Activated naive CD4-positive, alpha-beta T cell treated with anti-CD3 and anti-CD28 coated beads, Interleukin-2, amount 10 ng/mL, durations not matched to agents 7 days and 5 days (primary cell): ENCODE data around the gene MGAT3.
A peak's percentile ranks its signal among the peaks of the same experiment; 100 is the strongest.
"Not testable (repeated sequence)": the region's sequence is repeated elsewhere in the genome, so short reads cannot be mapped to it uniquely, and the experiment has no call there.

Experiments used
- CTCF ChIA-PET: fragments of 350-600 bp; sonication (Branson Sonifier 250); formaldehyde crosslinking; loops from one replicate; lab custom pipeline; 2021; ENCODE audit warnings: antibody characterized with exemption; lab: Charles Lee
- DNase-seq: peaks from one replicate; pipeline ENCODE4 v3.0.0-alpha.2; 2020
- H3K27ac Mint-ChIP-seq: one replicate; pipeline ENCODE4 v1.8.0; 2021; ENCODE audit warnings: mild to moderate bottlenecking, moderate library complexity, mixed read lengths
- H3K27me3 Mint-ChIP-seq: one replicate; pipeline ENCODE4 v1.8.0; 2021; ENCODE audit warnings: mild to moderate bottlenecking, mixed read lengths
- H3K36me3 Mint-ChIP-seq: one replicate; pipeline ENCODE4 v1.8.0; 2021; ENCODE audit warnings: mixed read lengths
- H3K4me1 Mint-ChIP-seq: one replicate; pipeline ENCODE4 v1.8.0; 2021; ENCODE audit warnings: mixed read lengths
- H3K4me3 Mint-ChIP-seq: one replicate; pipeline ENCODE4 v1.8.0; 2021; ENCODE audit warnings: mild to moderate bottlenecking, moderate library complexity, mixed read lengths
- H3K9me3 Mint-ChIP-seq: one replicate; pipeline ENCODE4 v1.8.0; 2021; ENCODE audit warnings: mixed read lengths

The MGAT3 gene

DNA sequence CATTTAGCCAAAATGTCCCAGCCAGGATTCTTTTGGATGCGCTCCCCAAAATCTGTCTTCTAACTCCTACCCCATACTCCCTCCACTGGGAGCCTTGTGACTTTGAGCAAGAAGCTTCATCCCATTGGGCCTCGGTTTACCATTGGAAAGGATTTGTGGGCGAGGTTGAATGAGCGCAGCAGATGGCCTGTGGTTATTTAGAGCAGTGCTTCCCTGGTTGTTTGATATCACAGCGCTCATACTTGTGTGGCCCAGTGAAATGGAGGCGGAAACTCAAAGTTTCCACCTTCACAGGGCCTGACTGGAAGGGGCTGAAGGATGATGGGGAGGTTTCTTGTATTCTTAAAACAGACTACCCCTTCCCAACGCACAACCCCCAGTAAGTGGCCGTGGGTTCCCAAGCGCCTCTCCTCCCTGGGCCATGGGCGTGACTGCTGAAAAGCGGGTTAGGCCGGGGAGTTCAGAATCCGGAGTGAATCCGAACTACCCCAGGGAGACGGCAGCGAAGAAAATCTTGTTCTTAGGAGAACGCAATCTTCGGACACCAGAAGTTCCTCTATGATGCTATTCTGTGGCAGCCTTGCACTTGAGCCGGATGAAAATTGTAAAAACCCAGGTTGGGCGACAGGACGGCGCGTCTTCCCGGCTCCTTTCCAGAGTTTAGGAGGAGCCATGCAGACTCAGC is 62.3 kb downstream of the MGAT3 start:
- CTCF ChIA-PET, result interaction anchor here (1.0 to 12.1 kb wide), 10 partner anchors 9 to 200 kb away, joined by 3 to 152 read pairs (median 6); partner anchors contain the start of genes MIEF1, RPL3 and TAB1
- H3K4me1 Mint-ChIP-seq, result peaks cover 58% of the 10 kb centered on the region
- H3K4me3 Mint-ChIP-seq, result peak overlapping the region; percentile 93
- H3K27ac Mint-ChIP-seq, result peak overlapping the region; percentile 98
- peak; percentile 57 for DNase-seq
- H3K9me3 Mint-ChIP-seq, result no peaks in the 10 kb centered on the region
- H3K27me3 Mint-ChIP-seq, result peaks cover 7% of the 10 kb centered on the region
- peaks cover 57% of the 10 kb centered on the region for H3K36me3 Mint-ChIP-seq

GRCh38 chr22:39519681-39520225 is 62.9 kb downstream of the MGAT3 start:
- peaks cover 7% of the 10 kb centered on the region for H3K27me3 Mint-ChIP-seq
- peaks cover 58% of the 10 kb centered on the region for H3K36me3 Mint-ChIP-seq
- peak; percentile 98 for DNase-seq
- peaks cover 59% of the 10 kb centered on the region for H3K4me1 Mint-ChIP-seq
- H3K9me3 Mint-ChIP-seq, result no peaks in the 10 kb centered on the region
- H3K4me3 Mint-ChIP-seq, result peak overlapping the region; percentile 93
- CTCF ChIA-PET, result interaction anchor here (0.6 to 1.2 kb wide), 9 partner anchors 9 to 201 kb away, joined by 3 to 9 read pairs (median 5); partner anchors contain the start of genes MIEF1, RPL3 and TAB1
- peak overlapping the region; percentile 98 for H3K27ac Mint-ChIP-seq

GRCh38 chr22:39520226-39521105 is 63.7 kb downstream of the MGAT3 start, which contains the start of gene ATF4:
ATF4 (plus strand) TSS chr22:39520562; CDS start chr22:39521446, 884 bp downstream.
- peaks cover 59% of the 10 kb centered on the region for H3K4me1 Mint-ChIP-seq

GRCh38 chr22:39521106-39521885 is 64.5 kb downstream of the MGAT3 start:
- H3K9me3 Mint-ChIP-seq, H3K27me3 Mint-ChIP-seq, CTCF ChIA-PET, DNase-seq: not testable (repeated sequence)
- H3K4me1 Mint-ChIP-seq, result peaks cover 59% of the 10 kb centered on the region
- H3K36me3 Mint-ChIP-seq, result peaks cover 60% of the 10 kb centered on the region
- H3K4me3 Mint-ChIP-seq, result peak overlapping the region; percentile 93
- peak overlapping the region; percentile 98 for H3K27ac Mint-ChIP-seq

More at GRCh38 chr22:39520226-39521105, 63.7 kb downstream of the MGAT3 start, which contains the start of gene ATF4:
- peaks cover 59% of the 10 kb centered on the region for H3K36me3 Mint-ChIP-seq
- peak within 1 kb of the TSS; percentile 93 for H3K4me3 Mint-ChIP-seq
- peak within 1 kb of the TSS; percentile 98 for H3K27ac Mint-ChIP-seq
- no peaks in the 10 kb centered on the region for H3K9me3 Mint-ChIP-seq
- CTCF ChIA-PET, result interaction anchor here (0.6 to 1.2 kb wide), 9 partner anchors 9 to 202 kb away, joined by 3 to 9 read pairs (median 5); partner anchors contain the start of genes MIEF1, RPL3 and TAB1
- DNase-seq, result peak; percentile 89
- H3K27me3 Mint-ChIP-seq, result peaks cover 7% of the 10 kb centered on the region

DNA sequence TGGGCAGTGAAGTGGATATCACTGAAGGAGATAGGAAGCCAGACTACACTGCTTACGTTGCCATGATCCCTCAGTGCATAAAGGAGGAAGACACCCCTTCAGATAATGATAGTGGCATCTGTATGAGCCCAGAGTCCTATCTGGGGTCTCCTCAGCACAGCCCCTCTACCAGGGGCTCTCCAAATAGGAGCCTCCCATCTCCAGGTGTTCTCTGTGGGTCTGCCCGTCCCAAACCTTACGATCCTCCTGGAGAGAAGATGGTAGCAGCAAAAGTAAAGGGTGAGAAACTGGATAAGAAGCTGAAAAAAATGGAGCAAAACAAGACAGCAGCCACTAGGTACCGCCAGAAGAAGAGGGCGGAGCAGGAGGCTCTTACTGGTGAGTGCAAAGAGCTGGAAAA is 65.3 kb downstream of the MGAT3 start:
- CTCF ChIA-PET, H3K27me3 Mint-ChIP-seq, H3K9me3 Mint-ChIP-seq, DNase-seq: not testable (repeated sequence)
- Mint-ChIP-seq H3K36me3 (peaks cover 61% of the 10 kb centered on the region), H3K27ac (peak overlapping the region; percentile 98), H3K4me3 (peak overlapping the region; percentile 93), H3K4me1 (peaks cover 64% of the 10 kb centered on the region)

- Mint-ChIP-seq H3K9me3 (no peaks in the 10 kb centered on the region), H3K27ac (peak overlapping the region; percentile 98), H3K4me1 (peaks cover 69% of the 10 kb centered on the region), H3K27me3 (peaks cover 7% of the 10 kb centered on the region), H3K4me3 (peak overlapping the region; percentile 93), H3K36me3 (peaks cover 66% of the 10 kb centered on the region)
- peak; percentile 37 for DNase-seq
- CTCF ChIA-PET, result interaction anchor here (0.9 to 1.3 kb wide), 3 partner anchors 26 to 518 kb away, joined by 3 to 7 read pairs (median 6); no protein-coding TSS in a partner anchor
Observed at GRCh38 chr22:39522567-39523300, 65.9 kb downstream of the MGAT3 start.

- Mint-ChIP-seq H3K36me3 (peaks cover 67% of the 10 kb centered on the region), H3K4me1 (peaks cover 72% of the 10 kb centered on the region)
Observed at GRCh38 chr22:39524089-39524752, 67.4 kb downstream of the MGAT3 start.

DNA sequence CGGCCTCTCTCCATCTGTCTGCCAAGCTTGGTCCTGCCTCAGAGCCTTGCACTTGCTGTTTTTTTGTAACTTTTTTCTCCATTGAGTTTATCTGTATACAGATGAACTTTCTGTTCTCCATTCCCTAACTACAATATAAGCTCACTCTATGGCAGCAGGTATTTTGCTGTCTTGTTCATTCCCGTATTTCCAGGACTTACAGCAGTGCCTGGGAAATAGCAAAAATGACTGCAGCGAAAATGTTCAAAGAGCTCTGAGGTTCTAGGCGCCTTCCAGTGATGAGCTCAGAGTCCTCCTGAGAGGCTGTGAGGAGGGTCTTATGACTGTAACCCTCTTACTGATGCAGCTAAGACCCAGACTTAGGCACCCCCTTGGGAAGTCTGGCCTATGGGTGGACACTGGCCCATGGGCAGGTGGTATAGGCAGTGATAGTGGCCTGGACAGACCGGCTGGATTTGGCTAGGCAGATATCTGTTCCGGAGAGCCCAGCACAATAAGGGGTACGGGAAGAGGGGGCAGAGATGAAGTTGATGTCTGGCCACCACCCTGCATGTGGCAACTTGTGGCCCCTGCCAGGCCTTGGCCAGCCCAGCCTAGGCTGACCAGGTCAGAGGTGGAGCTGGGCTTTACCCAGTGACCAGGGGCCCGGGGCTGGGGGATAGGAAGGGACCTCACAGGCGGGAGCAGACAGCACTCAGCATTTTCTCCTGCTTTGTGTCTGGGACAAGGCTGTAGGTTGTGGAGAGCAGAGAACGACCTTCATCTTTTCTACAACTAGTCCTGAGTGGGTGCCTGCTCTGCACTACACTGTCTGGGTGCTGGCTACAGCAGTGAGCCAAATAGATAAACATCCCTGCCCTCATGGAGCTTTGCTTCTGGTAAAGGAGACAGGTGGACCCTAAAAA is 68.2 kb downstream of the MGAT3 start:
- Mint-ChIP-seq H3K36me3 (peaks cover 75% of the 10 kb centered on the region), H3K9me3 (no peaks in the 10 kb centered on the region), H3K4me1 (peaks cover 78% of the 10 kb centered on the region), H3K27ac (peak overlapping the region; percentile 81), H3K4me3 (no peak overlapping the region), H3K27me3 (peaks cover 5% of the 10 kb centered on the region)
- CTCF ChIA-PET, result interaction anchor here (0.8 to 2.2 kb wide), 8 partner anchors 10 to 207 kb away, joined by 3 to 9 read pairs (median 4); partner anchors contain the start of gene MIEF1
- DNase-seq, result no peak

More at GRCh38 chr22:39524089-39524752, 67.4 kb downstream of the MGAT3 start:
- H3K4me3 Mint-ChIP-seq, result no peak overlapping the region
- peak overlapping the region; percentile 71 for H3K27ac Mint-ChIP-seq
- DNase-seq, result no peak
- CTCF ChIA-PET, result interaction anchor here (1.1 to 2.2 kb wide), 7 partner anchors 10 to 206 kb away, joined by 3 to 9 read pairs (median 4); partner anchors contain the start of gene MIEF1
- H3K9me3 Mint-ChIP-seq, result no peaks in the 10 kb centered on the region
- peaks cover 7% of the 10 kb centered on the region for H3K27me3 Mint-ChIP-seq

GRCh38 chr22:39525658-39525975 is 68.8 kb downstream of the MGAT3 start:
- Mint-ChIP-seq H3K27me3 (no peaks in the 10 kb centered on the region), H3K9me3 (no peaks in the 10 kb centered on the region), H3K36me3 (peaks cover 75% of the 10 kb centered on the region), H3K4me1 (peaks cover 84% of the 10 kb centered on the region), H3K27ac (peak overlapping the region; percentile 81), H3K4me3 (no peak overlapping the region)
- CTCF ChIA-PET, result interaction anchor here (0.8 to 2.2 kb wide), 3 partner anchors 28 to 33 kb away, joined by 3 to 9 read pairs (median 8); no protein-coding TSS in a partner anchor
- no peak for DNase-seq

DNA sequence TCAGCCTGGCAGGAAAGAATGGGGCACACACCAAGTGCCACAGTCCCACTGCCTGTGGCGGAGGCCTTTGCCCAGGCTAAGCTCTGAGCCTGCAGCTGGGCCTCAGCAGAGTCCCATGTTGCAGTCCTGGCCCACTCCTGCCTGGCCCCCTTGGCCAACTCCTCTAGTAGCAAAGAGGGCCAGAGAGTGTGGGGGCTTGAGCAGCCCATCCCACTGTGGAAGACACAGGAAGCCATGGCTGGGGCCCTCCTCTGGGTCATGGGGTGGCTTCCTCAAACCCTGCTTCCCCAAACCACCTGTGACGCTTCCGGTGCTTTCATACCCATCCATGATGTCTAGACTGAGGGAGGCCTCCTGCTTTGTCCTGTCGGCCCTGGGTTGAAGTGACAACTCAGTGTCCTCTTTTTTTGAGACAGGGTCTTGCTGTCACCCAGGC is 69.9 kb downstream of the MGAT3 start:
- Mint-ChIP-seq H3K36me3 (peaks cover 73% of the 10 kb centered on the region), H3K4me3 (no peak overlapping the region), H3K27ac (peak overlapping the region; percentile 81), H3K27me3 (no peaks in the 10 kb centered on the region), H3K4me1 (peaks cover 93% of the 10 kb centered on the region), H3K9me3 (no peaks in the 10 kb centered on the region)
- peak; percentile 50 for DNase-seq
- CTCF ChIA-PET, result interaction anchor here (0.7 to 7.0 kb wide), 5 partner anchors 32 to 356 kb away, joined by 3 to 216 read pairs (median 4); partner anchors contain the start of gene RPL3

- H3K4me3 Mint-ChIP-seq, result no peak overlapping the region
Observed at GRCh38 chr22:39527481-39527961, 70.7 kb downstream of the MGAT3 start.

More at GRCh38 chr22:39527481-39527961, 70.7 kb downstream of the MGAT3 start:
- Mint-ChIP-seq H3K36me3 (peaks cover 70% of the 10 kb centered on the region), H3K27me3 (no peaks in the 10 kb centered on the region), H3K27ac (peak overlapping the region; percentile 81), H3K4me1 (peaks cover 91% of the 10 kb centered on the region), H3K9me3 (no peaks in the 10 kb centered on the region)
- no peak for DNase-seq
- CTCF ChIA-PET, result interaction anchor here (1.0 to 7.0 kb wide), 5 partner anchors 11 to 357 kb away, joined by 3 to 216 read pairs (median 17); partner anchors contain the start of gene RPL3
